ENCODE data around the gene INTS3.
A peak's percentile ranks its signal among the peaks of the same experiment; 100 is the strongest.
"Not testable (repeated sequence)": the region's sequence is repeated elsewhere in the genome, so short reads cannot be mapped to it uniquely, and the experiment has no call there.

The INTS3 gene

GRCh38 chr1:153777648-153778047 is 49.8 kb downstream of the INTS3 start:
- no peak for DNase-seq (ENCODE audit: low read depth, low spot score)
- Histone ChIP-seq H3K4me3 (no peak overlapping the region), H3K36me3 (ENCODE audit: insufficient read depth, low read length) (peaks cover under 1% of the 10 kb centered on the region; the same call in 1 of the 2 replicates), H3K27ac (no peak overlapping the region), H3K9me3 (ENCODE audit: low read depth, low read length) (no peaks in the 10 kb centered on the region), H3K9ac (ENCODE audit: insufficient read length) (no peak overlapping the region)
- TF ChIP-seq EZH2 (IDR thresholded peaks at IDR 0.05) (no peak), FOXP2 (optimal IDR thresholded peaks at IDR 0.05; ENCODE audit: control extremely low read depth, extremely low read length, insufficient read depth) (no peak), POLR2AphosphoS5 (IDR thresholded peaks at IDR 0.05; ENCODE audit: borderline replicate concordance, low read depth, low read length) (no peak)

GRCh38 chr1:153778051-153778823 is 50.4 kb downstream of the INTS3 start:
- Histone ChIP-seq H3K4me3 (no peak overlapping the region), H3K9ac (ENCODE audit: insufficient read length) (no peak overlapping the region), H3K36me3 (ENCODE audit: insufficient read depth, low read length) (no peaks in the 10 kb centered on the region), H3K9me3 (ENCODE audit: low read depth, low read length) (no peaks in the 10 kb centered on the region), H3K27ac (no peak overlapping the region)
- DNase-seq (ENCODE audit: low read depth, low spot score), result no peak
- TF ChIP-seq FOXP2 (optimal IDR thresholded peaks at IDR 0.05; ENCODE audit: control extremely low read depth, extremely low read length, insufficient read depth) (no peak), POLR2AphosphoS5 (IDR thresholded peaks at IDR 0.05; ENCODE audit: borderline replicate concordance, low read depth, low read length) (no peak), EZH2 (IDR thresholded peaks at IDR 0.05) (no peak)

- Histone ChIP-seq H3K9me3 (ENCODE audit: low read depth, low read length) (no peaks in the 10 kb centered on the region), H3K27ac (no peak overlapping the region), H3K9ac (ENCODE audit: insufficient read length) (no peak overlapping the region), H3K4me3 (no peak overlapping the region), H3K36me3 (ENCODE audit: insufficient read depth, low read length) (no peaks in the 10 kb centered on the region)
- TF ChIP-seq EZH2 (IDR thresholded peaks at IDR 0.05), result no peak
- no peak for TF ChIP-seq FOXP2 (optimal IDR thresholded peaks at IDR 0.05; ENCODE audit: control extremely low read depth, extremely low read length, insufficient read depth)
- TF ChIP-seq POLR2AphosphoS5 (IDR thresholded peaks at IDR 0.05; ENCODE audit: borderline replicate concordance, low read depth, low read length), result no peak
- no peak for DNase-seq (ENCODE audit: low read depth, low spot score)
Observed at GRCh38 chr1:153778824-153779519, 51.1 kb downstream of the INTS3 start.

- no peak for TF ChIP-seq EZH2 (IDR thresholded peaks at IDR 0.05)
- TF ChIP-seq FOXP2 (optimal IDR thresholded peaks at IDR 0.05; ENCODE audit: control extremely low read depth, extremely low read length, insufficient read depth), result no peak
- no peak for TF ChIP-seq POLR2AphosphoS5 (IDR thresholded peaks at IDR 0.05; ENCODE audit: borderline replicate concordance, low read depth, low read length)
- H3K36me3 ChIP-seq (ENCODE audit: insufficient read depth, low read length), result no peaks in the 10 kb centered on the region
- no peaks in the 10 kb centered on the region for H3K9me3 ChIP-seq (ENCODE audit: low read depth, low read length)
- no peak overlapping the region for H3K9ac ChIP-seq (ENCODE audit: insufficient read length)
- no peak overlapping the region for H3K4me3 ChIP-seq
- no peak for DNase-seq (ENCODE audit: low read depth, low spot score)
- H3K27ac ChIP-seq, result no peak overlapping the region
Observed at GRCh38 chr1:153779781-153780541, 52.1 kb downstream of the INTS3 start.

GRCh38 chr1:153780551-153780950 is 52.7 kb downstream of the INTS3 start:
- no peak overlapping the region for H3K27ac ChIP-seq
- no peak for DNase-seq (ENCODE audit: low read depth, low spot score)
- H3K9me3 ChIP-seq (ENCODE audit: low read depth, low read length), result no peaks in the 10 kb centered on the region
- TF ChIP-seq POLR2AphosphoS5 (IDR thresholded peaks at IDR 0.05; ENCODE audit: borderline replicate concordance, low read depth, low read length) (no peak), EZH2 (IDR thresholded peaks at IDR 0.05) (no peak), FOXP2 (optimal IDR thresholded peaks at IDR 0.05; ENCODE audit: control extremely low read depth, extremely low read length, insufficient read depth) (no peak)
- no peaks in the 10 kb centered on the region for H3K36me3 ChIP-seq (ENCODE audit: insufficient read depth, low read length)
- no peak overlapping the region for H3K4me3 ChIP-seq
- no peak overlapping the region for H3K9ac ChIP-seq (ENCODE audit: insufficient read length)

GRCh38 chr1:153782648-153783047 is 54.8 kb downstream of the INTS3 start:
- DNase-seq (ENCODE audit: low read depth, low spot score); H3K36me3 ChIP-seq (ENCODE audit: insufficient read depth, low read length); H3K9me3 ChIP-seq (ENCODE audit: low read depth, low read length): not testable (repeated sequence)
- Histone ChIP-seq H3K4me3 (peak overlapping the region; percentile 96), H3K9ac (ENCODE audit: insufficient read length) (peak overlapping the region; percentile 91), H3K27ac (peak overlapping the region; percentile 91)

GRCh38 chr1:153783233-153784190 is 55.7 kb downstream of the INTS3 start:
- peak overlapping the region; percentile 96 for H3K4me3 ChIP-seq
- H3K27ac ChIP-seq, result peak overlapping the region; percentile 91
- H3K9ac ChIP-seq (ENCODE audit: insufficient read length), result peak overlapping the region; percentile 91
- TF ChIP-seq POLR2AphosphoS5 (IDR thresholded peaks at IDR 0.05; ENCODE audit: borderline replicate concordance, low read depth, low read length) (peak; percentile 98), FOXP2 (optimal IDR thresholded peaks at IDR 0.05; ENCODE audit: control extremely low read depth, extremely low read length, insufficient read depth) (peak; percentile 25), EZH2 (IDR thresholded peaks at IDR 0.05) (no peak)
- DNase-seq (ENCODE audit: low read depth, low spot score), result peak; percentile 55
- H3K9me3 ChIP-seq (ENCODE audit: low read depth, low read length), result no peaks in the 10 kb centered on the region
- no peaks in the 10 kb centered on the region for H3K36me3 ChIP-seq (ENCODE audit: insufficient read depth, low read length)

All from SK-N-MC (cell line).